HG03439 (cell line): ENCODE data around the gene SLC48A1.
A peak's percentile ranks its signal among the peaks of the same experiment; 100 is the strongest.

ENCODE experiments used
- ATAC-seq: cut with Tn5 transposase; IDR thresholded peaks from one replicate; pipeline ENCODE4 v1.9.1; 2021; ENCODE audit warnings: mild to moderate bottlenecking, moderate library complexity; ENCODE audit not compliant: unreplicated experiment

SLC48A1 gene

GRCh38 chr12:47789712-47790489, 16.9 kb downstream of the SLC48A1 start:
- ATAC-seq, result no peak

GRCh38 chr12:47790676-47791350, 17.8 kb downstream of the SLC48A1 start:
- ATAC-seq, result no peak

GRCh38 chr12:47791351-47791746, 18.3 kb downstream of the SLC48A1 start:
- no peak for ATAC-seq

GRCh38 chr12:47791874-47792273, 18.8 kb downstream of the SLC48A1 start:
- no peak for ATAC-seq

GRCh38 chr12:47793015-47793681, 20.1 kb downstream of the SLC48A1 start:
- ATAC-seq, result no peak

GRCh38 chr12:47794679-47795078, 21.6 kb downstream of the SLC48A1 start:
- no peak for ATAC-seq

GRCh38 chr12:47795121-47795813, 22.2 kb downstream of the SLC48A1 start:
- no peak for ATAC-seq

DNA sequence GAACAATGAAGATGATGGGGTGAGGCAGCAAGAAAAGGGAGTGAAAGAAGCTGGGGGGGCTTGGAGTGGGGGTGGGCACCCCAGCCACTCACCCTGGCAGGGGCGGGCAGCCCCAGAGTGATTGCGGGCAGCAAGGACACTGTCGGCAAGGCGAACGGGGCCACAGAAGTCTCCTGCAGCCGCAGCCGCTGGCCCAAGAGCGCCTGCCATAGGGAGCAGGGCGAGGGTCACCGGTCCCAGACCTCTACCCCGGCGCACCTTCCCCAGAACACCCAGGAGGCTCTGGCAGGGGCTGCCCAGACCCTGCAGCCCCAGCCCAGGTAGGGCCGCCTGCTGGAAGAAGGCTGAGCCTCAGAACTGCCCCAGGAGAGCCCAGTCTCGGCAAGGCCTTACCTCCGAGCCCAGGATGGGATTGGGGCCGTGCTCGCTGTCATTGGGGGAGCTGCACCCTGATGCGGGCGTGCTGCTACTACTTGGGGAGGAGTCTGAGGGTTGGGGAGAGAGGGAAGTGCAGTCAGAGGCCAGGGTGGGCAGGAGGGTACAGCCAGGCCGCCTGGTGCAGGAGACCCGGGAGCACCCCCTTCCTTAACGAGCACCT, 22.9 kb downstream of the SLC48A1 start:
- no peak for ATAC-seq

DNA sequence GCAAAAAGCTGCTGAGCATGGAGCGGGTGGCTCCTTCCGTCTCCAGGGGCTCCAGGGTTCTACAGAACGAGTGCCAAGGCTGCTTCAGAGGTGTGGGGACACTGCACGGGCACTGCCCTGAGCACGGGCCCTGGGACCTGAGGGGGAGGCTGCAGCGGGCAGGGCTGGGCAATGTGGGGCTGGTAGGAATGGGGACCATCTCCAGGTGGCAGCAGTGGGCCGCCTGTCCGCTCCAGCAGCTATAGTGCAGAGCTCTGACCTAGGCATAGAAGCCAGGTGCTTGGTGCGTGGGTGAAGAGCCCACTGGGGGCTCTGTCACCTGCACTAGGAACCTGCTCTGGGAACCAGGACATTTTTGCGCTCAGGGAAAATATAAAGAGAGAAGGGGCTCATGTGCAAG, 24.4 kb downstream of the SLC48A1 start:
- ATAC-seq, result peak; percentile 49

GRCh38 chr12:47798382-47798948, 25.4 kb downstream of the SLC48A1 start:
- no peak for ATAC-seq

GRCh38 chr12:47799357-47799955, 26.4 kb downstream of the SLC48A1 start:
- ATAC-seq, result no peak

DNA sequence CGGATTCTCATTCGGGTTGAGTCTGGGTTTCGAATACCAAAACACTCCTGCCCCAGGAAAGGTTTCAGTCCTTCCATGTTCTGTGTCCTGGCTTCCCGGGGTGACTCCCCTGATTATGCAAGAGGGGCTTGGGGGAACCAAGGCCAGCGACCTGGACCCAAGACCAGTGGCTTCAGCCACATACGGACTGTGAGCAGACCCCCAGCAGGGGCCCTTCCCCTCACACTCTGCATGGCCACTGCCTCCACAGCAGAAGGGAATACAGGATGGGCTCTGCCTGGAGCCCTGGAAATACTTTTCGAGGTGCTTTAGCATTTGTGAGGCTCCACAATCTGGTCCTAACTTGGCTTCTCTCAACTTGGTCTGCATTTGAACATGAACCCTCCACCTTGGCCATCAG, 27.5 kb downstream of the SLC48A1 start:
- ATAC-seq, result no peak

DNA sequence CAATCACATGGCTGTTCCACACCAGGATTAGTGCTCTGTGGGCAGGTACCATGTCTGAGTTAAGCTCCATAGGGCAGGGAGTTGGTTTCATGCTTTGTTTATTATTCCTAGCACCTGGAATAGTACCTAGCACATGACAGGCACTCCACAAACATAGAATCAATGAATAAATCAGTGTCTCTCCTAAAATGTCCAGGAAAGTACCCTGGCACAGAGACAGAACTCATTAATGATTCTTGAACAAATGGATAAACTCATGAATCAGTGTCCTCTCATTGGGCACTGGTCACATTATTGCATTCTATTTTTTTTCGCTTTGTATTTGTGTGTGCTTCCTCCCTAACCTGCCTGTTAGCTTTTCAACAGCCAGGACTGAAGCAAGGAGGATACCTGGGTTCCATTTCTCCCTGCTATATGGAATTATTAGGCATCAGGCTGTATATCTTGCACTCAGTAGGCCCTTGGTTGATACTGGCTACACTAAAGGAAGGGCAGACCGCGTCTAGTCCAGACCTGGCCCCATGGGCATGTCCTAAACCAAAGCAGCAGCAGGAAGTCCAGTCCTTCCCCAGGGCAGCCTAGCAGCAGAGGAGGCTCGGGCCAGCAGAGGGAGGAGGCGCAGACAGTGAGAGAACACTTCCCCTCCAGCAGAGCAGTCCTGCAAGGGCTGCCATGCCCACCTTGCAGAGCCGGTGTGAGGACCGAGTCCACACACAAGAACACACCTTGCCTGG, 28.3 kb downstream of the SLC48A1 start:
- no peak for ATAC-seq

DNA sequence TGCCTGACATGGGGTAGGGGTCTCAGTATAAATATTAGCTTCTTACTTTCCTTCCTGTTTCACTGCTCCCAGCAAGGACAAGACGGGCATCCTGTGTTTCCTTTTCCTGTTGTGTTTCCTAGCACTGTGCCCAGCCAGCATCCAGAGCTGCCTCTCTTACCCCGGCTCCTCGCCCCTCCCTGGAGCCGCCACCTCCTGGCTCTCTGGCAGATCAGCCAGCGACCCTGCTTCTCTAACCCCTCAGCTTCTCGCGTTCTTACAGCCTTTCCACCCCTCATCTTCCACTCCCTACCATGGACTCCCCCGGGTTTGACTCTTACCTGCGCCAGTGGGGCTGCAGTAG, 28.8 kb downstream of the SLC48A1 start:
- ATAC-seq, result no peak

GRCh38 chr12:47802312-47802711, 29.3 kb downstream of the SLC48A1 start:
- no peak for ATAC-seq

DNA sequence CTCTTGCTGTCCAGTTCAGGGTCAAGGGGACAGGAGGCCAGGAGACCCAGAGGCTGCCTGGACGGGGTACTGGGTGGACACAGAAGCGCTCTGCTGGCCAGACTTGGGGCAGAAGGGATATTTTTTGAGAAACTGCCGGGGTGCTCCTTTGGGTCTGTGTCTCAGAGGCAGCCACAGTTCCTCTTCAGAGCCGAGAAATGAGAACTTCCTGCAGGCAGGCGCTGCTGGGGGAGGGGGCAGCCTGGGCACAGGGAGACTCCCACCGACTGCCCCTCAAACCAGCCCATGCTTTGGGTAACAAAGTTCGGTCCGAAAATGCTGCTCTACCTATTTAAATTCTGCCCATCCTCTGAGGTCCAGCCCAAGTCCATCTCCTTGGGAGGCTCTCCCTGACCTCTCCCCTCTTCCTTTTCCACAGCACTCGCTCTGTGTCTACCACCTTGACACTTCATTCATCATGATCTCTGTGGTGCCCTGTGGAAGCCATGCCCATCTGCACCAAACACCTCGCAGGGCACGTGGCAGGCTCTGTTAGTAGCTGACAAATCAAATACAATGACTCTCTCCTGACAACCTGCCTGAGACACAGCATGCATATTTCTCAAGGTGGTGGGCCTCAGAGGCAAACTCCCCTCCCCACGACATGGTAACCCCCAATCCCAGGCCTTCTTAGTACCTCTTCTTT, 30.3 kb downstream of the SLC48A1 start:
- no peak for ATAC-seq

DNA sequence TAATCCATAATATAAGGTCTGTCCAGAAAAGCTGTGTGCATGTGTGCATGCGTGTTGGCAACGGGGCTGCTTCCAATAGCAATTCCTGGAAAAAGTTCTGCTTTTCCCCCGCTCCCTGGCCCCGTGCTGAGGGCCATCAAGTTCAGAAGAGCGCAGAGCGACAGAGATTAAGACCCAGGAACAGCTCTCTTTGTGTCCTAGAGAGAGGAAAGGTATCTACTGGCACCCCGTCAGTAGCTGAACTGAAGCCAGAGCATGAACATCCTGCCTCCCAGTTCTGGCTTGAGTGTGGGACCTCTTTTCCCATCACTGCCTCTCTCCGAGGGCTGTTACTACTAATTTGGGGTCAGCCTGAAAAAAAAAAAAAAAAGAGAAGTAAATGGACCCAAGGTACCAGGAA, 31.1 kb downstream of the SLC48A1 start:
- no peak for ATAC-seq

- no peak for ATAC-seq
Measured at GRCh38 chr12:47805417-47805816, 32.4 kb downstream of the SLC48A1 start.

DNA sequence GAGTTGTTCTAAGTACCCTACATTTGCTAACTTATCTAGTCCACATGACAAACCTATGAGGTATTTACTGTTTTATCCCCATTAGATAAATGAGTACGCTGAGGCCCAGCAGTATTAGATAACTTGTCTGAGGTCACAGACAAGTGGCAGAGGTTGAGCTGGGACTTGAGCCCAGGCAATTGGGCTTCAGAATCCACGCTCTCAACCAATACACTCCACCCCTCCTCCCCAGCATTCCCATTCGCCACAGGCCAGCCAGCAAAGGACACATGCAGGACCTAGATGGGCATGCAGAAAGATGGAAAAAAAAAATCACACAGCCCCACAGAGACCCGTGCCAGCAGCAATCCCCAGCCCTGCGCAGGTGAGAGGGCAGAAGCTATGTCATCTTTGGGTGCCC, 34.3 kb downstream of the SLC48A1 start:
- no peak for ATAC-seq
